ENCODE results near the gene POMGNT1. TPM values are rescaled to one million over a fixed set of nuclear protein-coding genes. Genes with fewer than 3 reads are reported as not detected.

POMGNT1 gene
- polyA plus RNA-seq, 1 donor (not counting 4 experiments of a cell fraction or from before 2014, with no cell fraction given): 49.6 TPM

DNA sequence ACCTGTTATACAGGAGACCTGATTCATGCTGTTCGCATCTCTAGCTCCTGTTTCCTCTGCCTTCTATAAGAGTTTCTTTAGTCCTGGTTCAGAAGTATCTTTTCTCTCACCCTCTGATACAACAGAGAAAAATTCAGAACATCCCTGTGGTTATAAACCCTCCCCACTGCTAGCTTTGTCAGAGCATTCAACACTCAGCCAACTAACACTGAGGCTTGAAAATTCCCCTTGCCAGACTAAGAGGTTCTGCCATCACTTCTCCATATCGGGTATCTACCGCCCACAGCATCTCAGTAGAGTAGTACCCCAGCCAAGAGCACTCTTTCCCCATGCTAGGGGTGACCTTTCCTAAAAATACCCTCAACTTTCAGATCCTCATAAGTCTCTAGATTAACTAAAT is 46.2 kb downstream of the POMGNT1 start:
- no peak overlapping the region for H2AFZ ChIP-seq (ENCODE audit: control insufficient read depth, low read length)
- no peaks in the 10 kb centered on the region for H3K4me1 ChIP-seq (ENCODE audit: control insufficient read depth, extremely low read depth, insufficient read depth, low read length)
- H3K9me1 ChIP-seq (ENCODE audit: control insufficient read depth, extremely low read depth, insufficient read depth, low read length): no peaks in the 10 kb centered on the region
- H3K79me2 ChIP-seq (ENCODE audit: control insufficient read depth, insufficient read depth, low read length): no peaks in the 10 kb centered on the region
- no peaks in the 10 kb centered on the region for H3K36me3 ChIP-seq (ENCODE audit: control insufficient read depth in 2 of 2, extremely low read depth in 1 of 2, insufficient read depth in 2 of 2, low read length in 2 of 2)
- no peaks in the 10 kb centered on the region for H3K9me3 ChIP-seq (ENCODE audit: control insufficient read depth, low read depth, low read length)
- no peak overlapping the region for H3K9ac ChIP-seq (ENCODE audit: control insufficient read depth, extremely low read depth, insufficient read depth, low read length)
- no peak overlapping the region for H3K4me2 ChIP-seq (ENCODE audit: control insufficient read depth, extremely low read depth, insufficient read depth, low read depth, low read length)
- no peak overlapping the region for H3K4me3 ChIP-seq (ENCODE audit: control insufficient read depth in 2 of 3, extremely low read depth in 1 of 3, insufficient read depth in 2 of 3, low read depth in 1 of 3, low read length in 3 of 3)
- no peak for DNase-seq (ENCODE audit: low read depth, low spot score)
- no peak for FAIRE-seq
- TF ChIP-seq EZH2 (IDR thresholded peaks at IDR 0.05; ENCODE audit: low read length): no peak
- TF ChIP-seq, protein P1, sequence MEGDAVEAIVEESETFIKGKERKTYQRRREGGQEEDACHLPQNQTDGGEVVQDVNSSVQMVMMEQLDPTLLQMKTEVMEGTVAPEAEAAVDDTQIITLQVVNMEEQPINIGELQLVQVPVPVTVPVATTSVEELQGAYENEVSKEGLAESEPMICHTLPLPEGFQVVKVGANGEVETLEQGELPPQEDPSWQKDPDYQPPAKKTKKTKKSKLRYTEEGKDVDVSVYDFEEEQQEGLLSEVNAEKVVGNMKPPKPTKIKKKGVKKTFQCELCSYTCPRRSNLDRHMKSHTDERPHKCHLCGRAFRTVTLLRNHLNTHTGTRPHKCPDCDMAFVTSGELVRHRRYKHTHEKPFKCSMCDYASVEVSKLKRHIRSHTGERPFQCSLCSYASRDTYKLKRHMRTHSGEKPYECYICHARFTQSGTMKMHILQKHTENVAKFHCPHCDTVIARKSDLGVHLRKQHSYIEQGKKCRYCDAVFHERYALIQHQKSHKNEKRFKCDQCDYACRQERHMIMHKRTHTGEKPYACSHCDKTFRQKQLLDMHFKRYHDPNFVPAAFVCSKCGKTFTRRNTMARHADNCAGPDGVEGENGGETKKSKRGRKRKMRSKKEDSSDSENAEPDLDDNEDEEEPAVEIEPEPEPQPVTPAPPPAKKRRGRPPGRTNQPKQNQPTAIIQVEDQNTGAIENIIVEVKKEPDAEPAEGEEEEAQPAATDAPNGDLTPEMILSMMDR (optimal IDR thresholded peaks at IDR 0.05 in 1 of 3, IDR thresholded peaks at IDR 0.05 in 1 of 3, conservative IDR thresholded peaks at IDR 0.05 in 1 of 3; ENCODE audit: extremely low read depth in 1 of 3, insufficient read depth in 2 of 3, low read length in 3 of 3): no peak
- H4K20me1 ChIP-seq (ENCODE audit: control insufficient read depth, extremely low read depth, insufficient read depth, low read length): no peaks in the 10 kb centered on the region
- dilution Hi-C loops (cut with MboI; ENCODE audit: extremely low pct_ligation_motif_present, low sequenced_read_pairs): no loop called here
- H3K27me3 ChIP-seq (ENCODE audit: control insufficient read depth, extremely low read depth, insufficient read depth, low read length): no peaks in the 10 kb centered on the region
- H3K27ac ChIP-seq (ENCODE audit: control insufficient read depth, insufficient read depth, low read length): no peak overlapping the region

DNA sequence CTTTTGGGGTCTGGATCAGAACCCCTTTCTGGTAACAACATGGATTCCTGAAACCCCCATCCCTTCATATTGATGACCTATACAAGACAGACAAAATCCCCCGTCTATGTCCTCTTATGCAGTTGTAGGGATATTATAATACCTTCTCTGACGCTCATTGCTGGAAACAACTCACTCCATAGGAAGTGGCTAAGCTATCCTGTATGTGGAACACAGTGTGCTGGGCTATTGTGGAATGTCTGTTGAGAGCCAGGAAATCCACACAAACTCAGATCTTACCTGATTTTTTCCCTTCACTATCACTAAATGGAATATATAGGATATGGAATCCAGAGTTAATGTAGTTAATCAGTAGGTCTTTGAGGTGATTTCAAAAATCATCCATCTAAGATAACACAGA is 48.1 kb downstream of the POMGNT1 start:
- Histone ChIP-seq H3K4me3 (ENCODE audit: control insufficient read depth in 2 of 3, extremely low read depth in 1 of 3, insufficient read depth in 2 of 3, low read depth in 1 of 3, low read length in 3 of 3) (no peak overlapping the region), H3K9me3 (ENCODE audit: control insufficient read depth, low read depth, low read length) (no peaks in the 10 kb centered on the region), H2AFZ (ENCODE audit: control insufficient read depth, low read length) (no peak overlapping the region), H3K4me2 (ENCODE audit: control insufficient read depth, extremely low read depth, insufficient read depth, low read depth, low read length) (no peak overlapping the region), H3K27ac (ENCODE audit: control insufficient read depth, insufficient read depth, low read length) (no peak overlapping the region), H3K9ac (ENCODE audit: control insufficient read depth, extremely low read depth, insufficient read depth, low read length) (no peak overlapping the region), H3K79me2 (ENCODE audit: control insufficient read depth, insufficient read depth, low read length) (no peaks in the 10 kb centered on the region), H3K36me3 (ENCODE audit: control insufficient read depth in 2 of 2, extremely low read depth in 1 of 2, insufficient read depth in 2 of 2, low read length in 2 of 2) (no peaks in the 10 kb centered on the region), H4K20me1 (ENCODE audit: control insufficient read depth, extremely low read depth, insufficient read depth, low read length) (no peaks in the 10 kb centered on the region), H3K9me1 (ENCODE audit: control insufficient read depth, extremely low read depth, insufficient read depth, low read length) (no peaks in the 10 kb centered on the region), H3K27me3 (ENCODE audit: control insufficient read depth, extremely low read depth, insufficient read depth, low read length) (no peaks in the 10 kb centered on the region), H3K4me1 (ENCODE audit: control insufficient read depth, extremely low read depth, insufficient read depth, low read length) (no peaks in the 10 kb centered on the region)
- TF ChIP-seq, protein P1 (optimal IDR thresholded peaks at IDR 0.05 in 1 of 3, IDR thresholded peaks at IDR 0.05 in 1 of 3, conservative IDR thresholded peaks at IDR 0.05 in 1 of 3; ENCODE audit: extremely low read depth in 1 of 3, insufficient read depth in 2 of 3, low read length in 3 of 3): no peak
- TF ChIP-seq EZH2 (IDR thresholded peaks at IDR 0.05; ENCODE audit: low read length): no peak
- dilution Hi-C loops (cut with MboI; ENCODE audit: extremely low pct_ligation_motif_present, low sequenced_read_pairs): no loop called here
- no peak for DNase-seq (ENCODE audit: low read depth, low spot score)
- no peak for FAIRE-seq
